GM21528 (cell line): ENCODE data around the gene RNU6-9.

Experiments used
- ATAC-seq: cut with Tn5 transposase; IDR thresholded peaks from one replicate; pipeline ENCODE4 v1.9.1; 2021; ENCODE audit warnings: mild to moderate bottlenecking, moderate library complexity; ENCODE audit not compliant: unreplicated experiment, low FRiP score

The RNU6-9 gene

GRCh38 chr19:916645-917322 is 23.5 kb downstream of the RNU6-9 start:
- no peak for ATAC-seq

GRCh38 chr19:917323-918151 is 24.3 kb downstream of the RNU6-9 start, which contains the start of gene KISS1R:
Gene KISS1R (plus strand): TSS chr19:917333. CDS start chr19:917503, 170 bp downstream.
- ATAC-seq = no peak

- no peak for ATAC-seq
These were observed 24.8 kb downstream of the RNU6-9 start for GRCh38 chr19:918152-918437.

DNA sequence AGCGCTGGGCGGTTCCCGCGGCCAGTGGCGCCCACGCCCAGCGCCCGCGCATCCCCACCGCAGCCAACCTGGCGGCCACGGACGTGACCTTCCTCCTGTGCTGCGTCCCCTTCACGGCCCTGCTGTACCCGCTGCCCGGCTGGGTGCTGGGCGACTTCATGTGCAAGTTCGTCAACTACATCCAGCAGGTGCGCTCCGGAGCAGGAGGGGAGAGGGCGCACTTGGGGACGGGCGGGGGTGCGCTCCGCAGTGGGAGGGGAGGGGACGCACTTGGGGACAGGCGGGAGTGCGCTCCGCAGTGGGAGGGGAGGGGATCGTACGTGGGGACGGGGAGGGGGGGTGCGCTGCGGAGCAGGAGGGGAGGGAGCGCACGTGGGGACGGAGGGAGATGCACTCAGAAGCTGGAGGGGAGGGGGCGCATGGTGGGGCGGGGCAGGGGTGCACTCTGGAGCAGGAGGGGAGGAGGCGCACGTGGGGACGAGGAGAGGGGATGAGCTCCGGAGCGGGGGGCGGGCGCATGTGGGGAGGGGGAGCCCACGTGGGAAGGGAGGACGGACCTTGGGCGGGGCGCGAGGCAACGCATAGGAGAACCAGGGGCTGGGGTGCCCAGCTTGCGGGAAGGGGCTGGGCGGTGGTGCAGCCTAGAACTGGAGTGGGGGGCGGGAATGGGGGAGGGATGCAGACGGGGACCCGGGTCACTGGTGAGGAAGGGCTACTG is 25.4 kb downstream of the RNU6-9 start:
- ATAC-seq = no peak

DNA sequence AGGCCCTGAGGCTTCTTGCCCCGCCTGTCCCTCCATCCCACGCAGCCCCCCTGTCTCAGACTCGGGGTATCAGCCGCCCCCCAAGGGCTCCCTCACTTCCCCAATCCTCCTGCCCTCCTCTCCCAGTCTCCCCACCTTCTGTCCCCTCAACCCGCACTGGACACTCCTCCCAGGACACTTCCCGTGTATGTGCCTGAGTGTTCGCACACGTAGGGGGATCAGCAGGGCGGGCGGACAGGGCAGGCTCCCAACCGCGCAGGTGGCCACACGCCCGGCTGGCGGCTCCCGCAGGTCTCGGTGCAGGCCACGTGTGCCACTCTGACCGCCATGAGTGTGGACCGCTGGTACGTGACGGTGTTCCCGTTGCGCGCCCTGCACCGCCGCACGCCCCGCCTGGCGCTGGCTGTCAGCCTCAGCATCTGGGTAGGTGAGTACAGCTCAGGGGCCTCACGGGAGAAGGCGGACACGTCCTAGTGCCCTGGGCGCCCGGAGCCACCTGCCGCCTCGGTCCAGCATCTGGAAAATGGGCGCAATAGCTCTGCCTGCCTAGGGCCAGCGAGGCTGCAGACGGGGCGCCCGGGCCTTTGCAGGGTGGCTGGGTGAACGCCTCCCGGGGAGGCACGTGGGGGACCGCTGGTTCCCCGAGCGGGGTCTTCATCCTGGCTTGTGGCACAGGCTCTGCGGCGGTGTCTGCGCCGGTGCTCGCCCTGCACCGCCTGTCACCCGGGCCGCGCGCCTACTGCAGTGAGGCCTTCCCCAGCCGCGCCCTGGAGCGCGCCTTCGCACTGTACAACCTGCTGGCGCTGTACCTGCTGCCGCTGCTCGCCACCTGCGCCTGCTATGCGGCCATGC is 26.1 kb downstream of the RNU6-9 start:
- ATAC-seq = peak; percentile 13

DNA sequence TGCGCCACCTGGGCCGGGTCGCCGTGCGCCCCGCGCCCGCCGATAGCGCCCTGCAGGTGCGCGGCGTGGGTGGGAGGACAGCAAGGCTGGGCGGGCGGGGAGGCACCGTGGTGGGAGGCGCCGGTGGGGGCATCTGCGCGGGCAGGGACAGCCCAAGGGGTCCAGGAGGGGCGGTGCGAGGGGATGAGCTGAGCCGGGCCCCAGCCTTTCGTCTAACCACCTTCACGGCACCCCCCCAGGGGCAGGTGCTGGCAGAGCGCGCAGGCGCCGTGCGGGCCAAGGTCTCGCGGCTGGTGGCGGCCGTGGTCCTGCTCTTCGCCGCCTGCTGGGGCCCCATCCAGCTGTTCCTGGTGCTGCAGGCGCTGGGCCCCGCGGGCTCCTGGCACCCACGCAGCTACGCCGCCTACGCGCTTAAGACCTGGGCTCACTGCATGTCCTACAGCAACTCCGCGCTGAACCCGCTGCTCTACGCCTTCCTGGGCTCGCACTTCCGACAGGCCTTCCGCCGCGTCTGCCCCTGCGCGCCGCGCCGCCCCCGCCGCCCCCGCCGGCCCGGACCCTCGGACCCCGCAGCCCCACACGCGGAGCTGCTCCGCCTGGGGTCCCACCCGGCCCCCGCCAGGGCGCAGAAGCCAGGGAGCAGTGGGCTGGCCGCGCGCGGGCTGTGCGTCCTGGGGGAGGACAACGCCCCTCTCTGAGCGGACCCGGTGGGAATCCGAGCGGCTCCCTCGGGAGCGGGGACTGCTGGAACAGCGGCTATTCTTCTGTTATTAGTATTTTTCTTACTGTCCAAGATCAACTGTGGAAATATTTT is 27.0 kb downstream of the RNU6-9 start:
- ATAC-seq = peak; percentile 38

- no peak for ATAC-seq
These were observed 31.3 kb downstream of the RNU6-9 start for GRCh38 chr19:924553-925086.

DNA sequence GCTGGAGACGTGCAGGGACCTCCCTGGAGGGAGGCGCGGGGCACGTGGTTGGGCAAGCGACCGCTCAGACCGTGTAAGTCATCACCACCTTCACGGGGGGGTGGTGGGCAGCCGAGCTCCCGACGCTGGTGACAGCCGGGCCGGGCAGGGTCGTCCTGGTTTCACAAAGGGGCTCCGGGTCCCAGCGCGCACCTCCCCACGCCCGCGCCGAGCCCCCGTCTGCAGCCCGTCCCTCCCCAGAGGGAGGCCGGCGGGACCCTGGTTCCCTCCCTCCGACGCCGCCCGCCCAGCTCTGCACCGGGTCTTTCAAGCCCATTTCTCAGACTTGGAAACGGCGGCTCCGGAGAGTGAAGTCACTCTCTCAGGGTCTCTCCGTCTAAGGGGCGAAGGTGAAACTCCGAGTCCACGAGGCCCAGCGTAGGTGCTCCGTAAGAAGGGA is 31.8 kb downstream of the RNU6-9 start:
- peak; percentile 46 for ATAC-seq

GRCh38 chr19:925526-926322 is 32.4 kb downstream of the RNU6-9 start, which contains the start of gene ARID3A:
Gene ARID3A (plus strand): TSS chr19:926035. CDS start chr19:929529, 3,494 bp downstream.
- ATAC-seq = peak; percentile 53

DNA sequence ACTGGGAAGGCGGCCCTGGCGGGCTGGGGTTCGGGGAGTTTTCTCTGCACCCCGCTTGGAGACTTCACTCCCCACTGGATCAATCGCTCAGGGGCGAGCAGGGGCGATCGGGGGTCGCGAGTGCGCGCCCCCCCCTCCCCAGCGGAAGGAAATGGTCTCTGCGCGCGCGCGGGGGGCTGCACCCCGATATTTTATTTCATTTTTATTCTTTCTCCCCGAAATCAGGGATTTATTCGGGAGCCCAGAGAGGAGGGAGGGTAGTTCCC is 33.0 kb downstream of the RNU6-9 start:
- no peak for ATAC-seq

GRCh38 chr19:926589-927350 is 33.5 kb downstream of the RNU6-9 start:
- no peak for ATAC-seq

DNA sequence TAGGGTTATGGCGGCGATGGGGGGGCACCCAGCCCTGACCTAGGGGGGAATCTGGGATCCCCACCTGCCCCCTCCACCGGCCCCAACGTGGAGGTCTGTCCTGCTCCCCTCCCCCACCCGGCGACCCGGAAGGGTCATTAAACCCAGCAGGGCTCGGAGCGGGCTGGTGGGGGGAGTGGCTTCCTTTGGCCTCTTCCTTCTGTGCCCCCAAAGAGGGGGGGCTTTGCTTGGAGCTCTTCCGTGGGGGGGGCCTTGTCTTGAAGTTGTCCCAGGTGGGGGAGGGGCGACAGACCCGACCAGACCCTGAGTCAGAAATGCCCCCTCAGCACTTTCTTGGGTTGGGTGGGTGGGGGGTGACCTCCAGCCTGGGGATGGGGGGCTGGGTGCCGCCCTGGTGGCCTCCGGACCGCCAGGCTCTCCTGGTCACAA is 34.1 kb downstream of the RNU6-9 start:
- ATAC-seq = no peak

DNA sequence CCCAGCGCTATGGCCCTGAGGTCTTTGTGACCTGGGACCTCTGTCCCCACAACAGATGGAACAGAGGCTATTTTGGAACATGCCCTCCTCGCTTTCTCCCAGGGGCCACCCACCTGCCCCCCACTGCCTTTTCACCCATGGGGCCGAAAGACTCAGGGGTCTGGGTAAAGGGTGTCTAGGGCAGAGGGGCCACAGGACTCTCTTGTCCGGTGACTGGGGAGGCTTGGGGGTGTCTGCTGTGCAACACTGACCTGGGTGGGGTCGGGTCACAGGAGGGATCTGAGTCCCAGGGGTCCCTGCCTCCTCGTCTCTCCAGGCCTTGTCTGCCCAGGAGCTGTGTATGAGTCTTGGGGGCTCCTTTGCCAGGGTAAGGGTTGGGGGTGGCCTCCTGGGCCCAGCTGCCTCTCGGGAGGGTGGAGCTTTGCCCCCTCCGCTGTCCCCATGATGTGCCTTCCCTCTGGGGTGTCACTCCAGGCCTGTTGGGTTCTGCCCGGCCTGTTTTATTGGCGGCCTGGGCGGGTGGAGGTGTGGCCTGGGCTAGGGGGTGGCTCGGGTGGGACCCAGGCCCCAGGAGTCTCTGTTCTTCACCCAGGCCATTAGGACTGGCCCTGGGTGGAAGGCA is 34.6 kb downstream of the RNU6-9 start:
- ATAC-seq = no peak

DNA sequence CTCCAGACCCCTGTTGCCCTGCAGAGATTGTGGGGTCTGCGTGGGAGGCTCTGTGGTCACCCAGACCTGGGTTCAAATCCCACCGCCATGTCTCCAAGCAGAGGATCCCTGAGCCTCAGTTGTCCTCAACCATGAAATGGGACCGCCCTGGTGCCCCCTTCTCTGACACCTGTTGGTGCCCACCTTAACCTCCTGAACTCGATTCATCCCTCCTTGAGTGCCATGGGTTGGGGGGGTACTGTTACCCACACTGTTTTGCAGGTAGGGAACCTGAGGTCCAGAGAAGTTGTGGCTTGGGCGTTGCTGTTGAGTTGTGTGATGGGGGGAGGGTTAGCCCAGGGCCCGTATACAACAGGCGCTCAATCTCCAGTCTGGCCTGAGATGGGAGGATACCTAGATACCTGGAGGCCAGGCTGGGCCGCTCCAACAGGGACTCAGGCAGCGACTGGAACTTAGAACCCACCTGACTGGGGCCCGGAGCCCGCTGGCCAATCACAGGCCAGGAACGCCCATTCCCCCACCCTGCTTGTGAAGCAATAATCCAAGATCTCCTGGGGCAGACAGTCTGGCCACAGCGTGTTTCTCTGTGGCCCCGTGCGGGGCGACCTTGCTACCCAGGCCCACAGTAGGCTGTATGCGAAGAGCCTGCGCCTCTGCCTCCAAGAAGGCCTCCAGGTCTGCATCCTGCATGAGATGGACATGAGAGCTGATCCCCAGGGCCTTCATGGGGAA is 35.4 kb downstream of the RNU6-9 start:
- no peak for ATAC-seq

DNA sequence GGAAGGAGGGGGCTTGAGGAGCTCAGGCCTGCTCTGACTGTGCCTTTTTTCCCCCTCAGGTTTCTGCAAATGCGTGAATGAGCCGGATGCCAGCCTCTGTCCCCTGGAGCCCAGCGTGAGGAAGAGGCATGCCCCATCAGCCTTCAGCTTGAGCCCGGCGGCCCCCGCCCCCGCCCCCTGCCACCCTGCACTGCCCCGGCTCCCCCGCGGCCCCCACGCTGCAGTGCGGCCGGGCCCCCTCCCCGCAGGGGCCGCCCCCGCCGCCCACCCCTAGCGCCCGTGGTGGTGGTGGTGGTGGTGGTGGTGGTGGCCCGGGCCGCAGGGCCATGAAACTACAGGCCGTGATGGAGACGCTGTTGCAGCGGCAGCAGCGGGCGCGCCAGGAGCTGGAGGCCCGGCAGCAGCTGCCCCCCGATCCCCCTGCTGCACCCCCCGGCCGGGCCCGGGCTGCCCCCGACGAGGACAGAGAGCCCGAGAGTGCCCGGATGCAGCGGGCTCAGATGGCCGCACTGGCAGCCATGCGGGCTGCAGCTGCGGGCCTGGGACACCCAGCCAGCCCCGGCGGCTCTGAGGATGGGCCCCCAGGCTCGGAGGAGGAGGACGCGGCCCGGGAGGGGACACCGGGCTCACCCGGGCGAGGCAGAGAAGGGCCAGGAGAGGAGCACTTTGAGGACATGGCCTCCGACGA is 36.1 kb downstream of the RNU6-9 start:
- no peak for ATAC-seq

DNA sequence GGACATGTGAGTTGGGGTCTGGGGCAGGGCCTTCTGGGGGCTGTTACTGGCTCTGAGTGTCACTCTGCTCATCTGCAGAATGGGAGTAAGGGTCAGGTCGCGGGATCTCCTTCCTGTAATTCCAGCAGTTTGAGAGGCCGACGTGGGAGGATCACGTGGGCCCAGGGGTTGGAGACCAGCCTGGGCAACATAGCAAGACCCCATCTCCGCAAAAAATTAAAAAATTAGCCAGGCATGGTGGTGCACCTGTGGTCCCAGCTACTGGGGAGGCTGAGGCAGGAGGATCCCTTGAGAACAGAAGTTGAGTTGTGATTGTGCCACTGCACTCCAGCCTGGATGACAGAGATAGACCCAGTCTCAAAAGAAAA is 36.6 kb downstream of the RNU6-9 start:
- ATAC-seq = no peak
